GM18498 (cell line): ENCODE data around the gene ELP1.

Source experiments
- ATAC-seq: cut with Tn5 transposase; IDR thresholded peaks from one replicate; pipeline ENCODE4 v1.9.1; 2021; ENCODE audit warnings: mild to moderate bottlenecking, moderate library complexity; ENCODE audit not compliant: unreplicated experiment

Gene ELP1

DNA sequence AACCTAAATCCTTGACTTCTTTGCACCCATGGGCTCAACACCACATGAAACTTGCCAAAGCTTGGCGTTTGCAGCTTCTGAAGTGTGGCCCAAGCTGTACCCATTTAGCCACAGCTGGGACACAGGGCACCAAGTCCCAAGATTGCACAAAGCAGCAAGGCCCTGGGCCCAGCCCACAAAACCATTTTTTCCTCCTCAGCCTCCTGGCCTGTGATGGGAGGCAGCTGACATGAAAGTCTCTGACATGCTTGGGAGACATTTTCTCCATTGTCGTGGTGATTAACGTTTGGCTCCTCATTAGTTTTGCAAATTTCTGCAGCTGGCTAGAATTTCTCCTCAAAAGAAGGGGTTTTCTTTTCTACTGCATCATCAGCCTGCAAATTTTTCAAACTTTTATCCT is 110.1 kb downstream of the ELP1 start:
- ATAC-seq = no peak
